Left ventricle myocardium inferior (tissue), 1 donor: ENCODE data around the gene PLPPR1. TPM values are rescaled to one million over a fixed set of nuclear protein-coding genes. Genes with fewer than 3 reads are reported as not detected.

Source experiments
- DNase-seq: peaks from one replicate; pipeline ENCODE4 v3.0.0-alpha.2; 2020
- H3K27ac ChIP-seq: fragments of 200-600 bp; replicated peaks from 2 replicates; pipeline ENCODE4 v1.8.0; 2021
- H3K27me3 ChIP-seq: fragments of 200-600 bp; 2 replicates; pipeline ENCODE4 v1.8.0; 2021; ENCODE audit warnings: low read depth
- H3K36me3 ChIP-seq: fragments of 200-600 bp; 2 replicates; pipeline ENCODE4 v1.8.0; 2021
- H3K4me1 ChIP-seq: fragments of 200-600 bp; 2 replicates; pipeline ENCODE4 v1.8.0; 2021
- H3K4me3 ChIP-seq: fragments of 200-600 bp; 2 replicates; pipeline ENCODE4 v1.8.0; 2021; ENCODE audit warnings: mild to moderate bottlenecking, moderate library complexity
- H3K9me3 ChIP-seq: fragments of 200-600 bp; replicated peaks from 2 replicates; pipeline ENCODE4 v1.8.0; 2021
- intact Hi-C: fragments of 100-400 bp; cut with micrococcal nuclease; formaldehyde crosslinking; loops from one replicate; pipeline ENCODE4 v1.11.0; 2022
- total RNA-seq: library from RNA; stranded (reverse); fragmentation: NEBNext Ultra II Directional; extraction: Animal tissue kit (Norgen Biotek cat#: 25700); gene quantifications from one replicate; pipeline ENCODE4 v1.2.1, GENCODE V29; 2021
- TF ChIP-seq, protein P1 (sequence below): fragments of 200-600 bp; IDR thresholded peaks from 2 replicates; pipeline ENCODE4 v1.8.0; 2021; ENCODE audit warnings: antibody characterized with exemption, mild to moderate bottlenecking, borderline replicate concordance
- donor health status: DM: no; HTN: yes; CAD: no; lungs with severe emphysema.

Gene PLPPR1
- total RNA-seq, 1 donor from 2014 or later: not detected

DNA sequence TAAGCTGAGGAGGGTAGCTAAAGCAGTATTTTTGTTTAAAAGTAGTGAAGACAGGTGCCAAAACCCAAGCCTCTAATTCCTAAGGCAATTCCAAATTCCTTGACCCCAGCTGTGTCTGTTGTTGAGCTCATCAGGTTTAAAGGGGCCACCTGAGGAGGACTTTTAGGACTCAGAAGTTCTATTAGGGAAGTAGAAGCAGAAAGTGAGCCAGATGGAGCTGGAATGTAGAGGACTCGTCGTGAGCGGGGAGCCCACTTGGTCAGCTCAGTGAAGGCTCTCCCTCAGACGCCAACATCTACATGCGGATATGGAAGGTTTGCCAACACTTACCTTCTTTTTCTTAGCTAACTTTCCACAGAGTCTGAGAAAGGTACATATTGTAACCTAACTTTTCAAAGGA is 102.8 kb downstream of the PLPPR1 start:
- TF ChIP-seq, protein P1, sequence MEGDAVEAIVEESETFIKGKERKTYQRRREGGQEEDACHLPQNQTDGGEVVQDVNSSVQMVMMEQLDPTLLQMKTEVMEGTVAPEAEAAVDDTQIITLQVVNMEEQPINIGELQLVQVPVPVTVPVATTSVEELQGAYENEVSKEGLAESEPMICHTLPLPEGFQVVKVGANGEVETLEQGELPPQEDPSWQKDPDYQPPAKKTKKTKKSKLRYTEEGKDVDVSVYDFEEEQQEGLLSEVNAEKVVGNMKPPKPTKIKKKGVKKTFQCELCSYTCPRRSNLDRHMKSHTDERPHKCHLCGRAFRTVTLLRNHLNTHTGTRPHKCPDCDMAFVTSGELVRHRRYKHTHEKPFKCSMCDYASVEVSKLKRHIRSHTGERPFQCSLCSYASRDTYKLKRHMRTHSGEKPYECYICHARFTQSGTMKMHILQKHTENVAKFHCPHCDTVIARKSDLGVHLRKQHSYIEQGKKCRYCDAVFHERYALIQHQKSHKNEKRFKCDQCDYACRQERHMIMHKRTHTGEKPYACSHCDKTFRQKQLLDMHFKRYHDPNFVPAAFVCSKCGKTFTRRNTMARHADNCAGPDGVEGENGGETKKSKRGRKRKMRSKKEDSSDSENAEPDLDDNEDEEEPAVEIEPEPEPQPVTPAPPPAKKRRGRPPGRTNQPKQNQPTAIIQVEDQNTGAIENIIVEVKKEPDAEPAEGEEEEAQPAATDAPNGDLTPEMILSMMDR: no peak
- Histone ChIP-seq H3K27ac (no peak overlapping the region), H3K4me3 (no peak overlapping the region), H3K27me3 (no peaks in the 10 kb centered on the region), H3K4me1 (no peaks in the 10 kb centered on the region), H3K36me3 (no peaks in the 10 kb centered on the region), H3K9me3 (peaks cover 12% of the 10 kb centered on the region)
- no peak for DNase-seq
- intact Hi-C loops: no loop called here

DNA sequence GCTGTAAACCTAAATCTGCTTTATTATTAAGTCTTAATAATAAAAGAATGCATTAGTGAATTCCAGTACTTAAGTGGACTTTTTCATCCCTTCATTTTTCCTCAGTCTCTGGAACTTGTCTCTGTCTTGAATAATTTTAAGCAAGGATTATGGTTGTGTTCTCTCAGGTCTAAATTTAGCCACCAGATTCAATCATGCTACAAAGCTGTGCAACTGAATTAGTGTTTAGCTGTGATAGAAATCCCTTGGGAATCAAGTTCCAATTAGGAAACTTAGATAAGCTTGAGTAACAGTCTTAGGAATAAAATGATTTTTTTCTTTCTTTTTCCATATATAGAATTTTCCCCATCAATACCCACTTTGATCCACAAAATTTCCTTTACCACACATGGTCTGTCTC is 104.3 kb downstream of the PLPPR1 start:
- DNase-seq: no peak
- intact Hi-C loops: no loop called here
- TF ChIP-seq, protein P1: no peak
- H3K4me3 ChIP-seq: no peak overlapping the region
- H3K9me3 ChIP-seq: peaks cover under 1% of the 10 kb centered on the region
- H3K36me3 ChIP-seq: no peaks in the 10 kb centered on the region
- no peaks in the 10 kb centered on the region for H3K4me1 ChIP-seq
- H3K27ac ChIP-seq: no peak overlapping the region
- peaks cover 5% of the 10 kb centered on the region for H3K27me3 ChIP-seq

DNA sequence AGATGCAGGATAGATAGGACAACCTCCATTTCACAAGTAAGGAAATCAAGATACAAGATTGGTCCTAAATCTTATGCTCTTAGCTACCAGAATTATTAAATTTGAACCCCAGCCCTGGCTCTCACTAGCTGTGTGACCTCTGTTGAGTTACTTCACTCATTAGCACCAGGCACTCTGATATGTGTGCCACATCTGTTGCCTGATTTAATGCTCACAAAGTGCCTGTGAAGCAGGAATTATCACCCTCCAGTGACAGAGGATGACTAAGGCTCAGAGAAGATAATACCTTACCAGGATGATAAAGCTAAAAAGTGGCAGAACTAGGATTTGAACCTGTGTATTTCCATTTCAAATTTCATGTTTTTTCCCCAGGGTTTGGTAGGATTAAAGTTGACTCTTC is 110.0 kb downstream of the PLPPR1 start:
- intact Hi-C loops: no loop called here
- no peak overlapping the region for H3K27ac ChIP-seq
- no peaks in the 10 kb centered on the region for H3K9me3 ChIP-seq
- no peak overlapping the region for H3K4me3 ChIP-seq
- no peaks in the 10 kb centered on the region for H3K4me1 ChIP-seq
- no peaks in the 10 kb centered on the region for H3K36me3 ChIP-seq
- DNase-seq: no peak
- peaks cover 5% of the 10 kb centered on the region for H3K27me3 ChIP-seq
- TF ChIP-seq, protein P1: no peak

DNA sequence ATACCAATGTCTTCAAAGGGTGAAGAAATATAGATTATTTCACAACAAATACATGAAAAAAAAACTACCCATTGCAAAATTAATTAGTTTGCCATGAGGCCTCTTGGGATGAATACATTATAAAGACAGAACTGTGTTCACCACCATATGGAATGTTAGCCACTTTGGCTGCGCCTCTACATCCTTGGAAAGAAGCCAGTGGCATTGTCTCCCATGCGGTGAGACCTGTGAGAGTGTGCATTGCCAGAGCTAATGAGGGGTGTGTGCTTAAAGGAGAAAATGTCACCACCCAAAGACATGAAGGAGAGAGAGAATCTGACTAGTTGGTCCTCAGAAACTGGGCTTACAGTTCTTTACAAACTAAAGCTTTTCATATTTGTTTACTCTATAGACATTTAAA is 110.6 kb downstream of the PLPPR1 start:
- Histone ChIP-seq H3K4me1 (no peaks in the 10 kb centered on the region), H3K27me3 (peaks cover 5% of the 10 kb centered on the region), H3K4me3 (no peak overlapping the region), H3K9me3 (no peaks in the 10 kb centered on the region), H3K27ac (no peak overlapping the region), H3K36me3 (no peaks in the 10 kb centered on the region)
- TF ChIP-seq, protein P1: no peak
- intact Hi-C loops: no loop called here
- no peak for DNase-seq

DNA sequence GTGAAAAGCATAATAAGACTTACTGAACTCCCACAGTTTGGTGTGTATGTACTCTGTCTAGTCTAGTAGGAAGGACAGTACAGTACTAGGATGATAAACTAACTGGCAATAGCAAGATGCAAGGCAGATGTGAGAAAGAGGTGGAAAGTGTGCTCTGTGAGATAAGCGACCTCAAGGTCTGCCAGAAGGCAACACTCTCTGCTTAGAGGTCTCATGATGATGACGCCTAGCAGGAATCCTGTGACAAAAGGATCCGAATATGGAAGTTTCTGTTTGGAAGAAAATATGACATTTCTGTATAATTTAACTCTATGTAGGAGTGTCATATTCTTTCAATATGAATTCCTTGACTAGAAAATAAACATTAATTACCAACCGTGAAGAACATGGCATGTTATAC is 112.2 kb downstream of the PLPPR1 start:
- Histone ChIP-seq H3K4me1 (no peaks in the 10 kb centered on the region), H3K4me3 (no peak overlapping the region), H3K27ac (no peak overlapping the region), H3K9me3 (no peaks in the 10 kb centered on the region), H3K27me3 (peaks cover 5% of the 10 kb centered on the region), H3K36me3 (no peaks in the 10 kb centered on the region)
- TF ChIP-seq, protein P1: no peak
- no peak for DNase-seq
- intact Hi-C loops: no loop called here

DNA sequence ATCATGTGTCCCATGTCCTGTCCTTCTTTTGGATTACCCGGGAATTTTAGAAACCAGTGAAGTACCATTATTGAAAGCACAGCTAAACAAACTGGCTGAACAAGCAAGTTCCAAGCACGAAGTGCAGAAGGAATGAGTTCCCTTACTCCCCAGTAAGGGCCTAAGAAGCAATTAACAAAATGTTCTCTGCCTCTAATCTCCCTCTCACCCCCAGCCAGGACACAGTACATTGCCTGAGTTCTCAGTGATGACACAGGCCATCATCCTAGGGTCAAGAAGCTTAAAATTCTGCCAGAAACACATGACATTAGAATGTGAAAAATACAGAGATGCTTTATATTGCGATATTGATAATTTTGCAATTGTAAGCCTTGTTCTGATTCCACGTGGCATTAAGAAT is 118.0 kb downstream of the PLPPR1 start:
- intact Hi-C loops: no loop called here
- H3K4me1 ChIP-seq: no peaks in the 10 kb centered on the region
- no peaks in the 10 kb centered on the region for H3K27me3 ChIP-seq
- no peak overlapping the region for H3K27ac ChIP-seq
- H3K9me3 ChIP-seq: peaks cover 3% of the 10 kb centered on the region
- no peak for DNase-seq
- no peaks in the 10 kb centered on the region for H3K36me3 ChIP-seq
- no peak overlapping the region for H3K4me3 ChIP-seq
- TF ChIP-seq, protein P1: no peak
